GM06990 (cell line): Measurements from ENCODE around the gene GALNT12.

Experiments
- DNase-seq: peaks from one replicate; pipeline ENCODE4 v3.0.0-alpha.2; 2011; ENCODE audit not compliant: insufficient read length; ENCODE audit errors: extremely low read depth
- H3K27me3 ChIP-seq: replicated peaks from 2 replicates; pipeline ENCODE4 v1.6.0; 2011; ENCODE audit warnings: low read length; ENCODE audit not compliant: control insufficient read depth, insufficient read depth
- H3K36me3 ChIP-seq: 2 replicates; pipeline ENCODE4 v1.5.1; 2011; ENCODE audit warnings: low read length; ENCODE audit not compliant: control insufficient read depth, insufficient read depth
- H3K4me3 ChIP-seq: replicated peaks from 2 replicates; pipeline ENCODE4 v1.5.1; 2011; ENCODE audit warnings: low read depth, mild to moderate bottlenecking, control low read depth, low read length
- CTCF ChIP-seq: IDR thresholded peaks from 2 replicates; pipeline ENCODE4 v1.5.1; 2011; ENCODE audit warnings: low read length, control low read depth, mild to moderate bottlenecking, inconsistent platforms; ENCODE audit not compliant: insufficient read depth, poor library complexity, severe bottlenecking

GALNT12 gene

GRCh38 chr9:98894171-98894570 lies 86.7 kb downstream of the GALNT12 start:
- Histone ChIP-seq H3K27me3 (no peaks in the 10 kb centered on the region), H3K36me3 (no peaks in the 10 kb centered on the region), H3K4me3 (no peak overlapping the region)
- TF ChIP-seq CTCF, result no peak
- DNase-seq, result no peak

GRCh38 chr9:98894761-98895160 lies 87.3 kb downstream of the GALNT12 start:
- no peak for DNase-seq
- Histone ChIP-seq H3K27me3 (no peaks in the 10 kb centered on the region), H3K4me3 (no peak overlapping the region), H3K36me3 (no peaks in the 10 kb centered on the region)
- TF ChIP-seq CTCF, result no peak

- no peak for TF ChIP-seq CTCF
- no peak overlapping the region for H3K4me3 ChIP-seq
- no peaks in the 10 kb centered on the region for H3K36me3 ChIP-seq
- no peak for DNase-seq
- no peaks in the 10 kb centered on the region for H3K27me3 ChIP-seq
Measured at GRCh38 chr9:98896632-98897031, 89.2 kb downstream of the GALNT12 start.

- no peak overlapping the region for H3K4me3 ChIP-seq
- DNase-seq, result no peak
- H3K27me3 ChIP-seq, result no peaks in the 10 kb centered on the region
- H3K36me3 ChIP-seq, result no peaks in the 10 kb centered on the region
- TF ChIP-seq CTCF, result no peak
Measured at GRCh38 chr9:98897745-98898144, 90.3 kb downstream of the GALNT12 start.

GRCh38 chr9:98899408-98900056 lies 92.1 kb downstream of the GALNT12 start:
- no peak overlapping the region for H3K4me3 ChIP-seq
- DNase-seq, result no peak
- H3K36me3 ChIP-seq, result no peaks in the 10 kb centered on the region
- TF ChIP-seq CTCF, result no peak
- no peaks in the 10 kb centered on the region for H3K27me3 ChIP-seq
